Neural progenitor cell (in vitro differentiated cells): Measurements from ENCODE around the gene PLPP3. TPM values are rescaled to one million over a fixed set of nuclear protein-coding genes. Genes with fewer than 3 reads are reported as not detected.
A peak's percentile ranks its signal among the peaks of the same experiment; 100 is the strongest.

Source experiments
- DNase-seq: peaks from one replicate; pipeline ENCODE4 v3.0.0-alpha.2; 2016; ENCODE audit warnings: low spot score
- H2AFZ ChIP-seq: fragments of 200-600 bp; sonication (generic); replicated peaks from 2 replicates; pipeline ENCODE4 v1.6.1; 2016; ENCODE audit warnings: antibody characterized with exemption
- H3F3A ChIP-seq: fragments of 200-600 bp; sonication (generic); 2 replicates; pipeline ENCODE4 v1.6.1; 2016; ENCODE audit warnings: antibody characterized with exemption, low read depth
- H3K27ac ChIP-seq: fragments of 200-600 bp; sonication (generic); 2 replicates; pipeline ENCODE4 v1.5.1; 2016; ENCODE audit warnings: mild to moderate bottlenecking
- H3K27me3 ChIP-seq: fragments of 200-600 bp; sonication (generic); 2 replicates; pipeline ENCODE4 v1.6.1; 2016; ENCODE audit warnings: mild to moderate bottlenecking, moderate library complexity
- H3K36me3 ChIP-seq: fragments of 200-600 bp; sonication (generic); 2 replicates; pipeline ENCODE4 v1.5.1; 2016
- H3K4me1 ChIP-seq: fragments of 200-600 bp; sonication (generic); 2 replicates; pipeline ENCODE4 v1.6.1; 2016; ENCODE audit warnings: mixed run types
- H3K4me2 ChIP-seq: fragments of 200-600 bp; sonication (generic); 2 replicates; pipeline ENCODE4 v1.6.1; 2016
- H3K4me3 ChIP-seq: fragments of 200-600 bp; sonication (generic); 2 replicates; pipeline ENCODE4 v1.5.1; 2016
- H3K79me2 ChIP-seq: fragments of 200-600 bp; sonication (generic); 2 replicates; pipeline ENCODE4 v1.6.1; 2016; ENCODE audit warnings: low read depth
- H3K9ac ChIP-seq: fragments of 200-600 bp; sonication (generic); 2 replicates; pipeline ENCODE4 v1.6.1; 2016
- H3K9me3 ChIP-seq: fragments of 200-600 bp; sonication (generic); 2 replicates; pipeline ENCODE4 v1.5.1; 2016; ENCODE audit warnings: low read depth
- H4K20me1 ChIP-seq: fragments of 200-600 bp; sonication (generic); 2 replicates; pipeline ENCODE4 v1.6.1; 2016; ENCODE audit warnings: low read depth
- H3K27ac Mint-ChIP-seq: 3 replicates; pipeline ENCODE4 v1.8.0; 2021; ENCODE audit warnings: mixed read lengths
- H3K27me3 Mint-ChIP-seq: 2 replicates; pipeline ENCODE4 v1.8.0; 2022; ENCODE audit warnings: low read depth, mild to moderate bottlenecking, inconsistent platforms, moderate library complexity, mixed read lengths; ENCODE audit not compliant: insufficient read depth
- H3K36me3 Mint-ChIP-seq: 3 replicates; pipeline ENCODE4 v1.8.0; 2021; ENCODE audit warnings: mixed read lengths
- H3K4me1 Mint-ChIP-seq: 3 replicates; pipeline ENCODE4 v1.8.0; 2021; ENCODE audit warnings: mixed read lengths
- H3K4me3 Mint-ChIP-seq: 3 replicates; pipeline ENCODE4 v1.8.0; 2021; ENCODE audit warnings: mild to moderate bottlenecking, moderate library complexity, mixed read lengths
- H3K9me3 Mint-ChIP-seq: 3 replicates; pipeline ENCODE4 v1.8.0; 2020; ENCODE audit warnings: mixed read lengths
- CTCF ChIP-seq: fragments of 200-600 bp; sonication (generic); IDR thresholded peaks from 2 replicates; pipeline ENCODE4 v1.5.1; 2017; ENCODE audit warnings: antibody characterized with exemption, mild to moderate bottlenecking
- EZH2 ChIP-seq: fragments of 200-600 bp; sonication (generic); IDR thresholded peaks from 2 replicates; pipeline ENCODE4 v1.6.1; 2017; ENCODE audit warnings: antibody characterized with exemption, mild to moderate bottlenecking, moderate library complexity
- EZH2phosphoT487 ChIP-seq: fragments of 200-600 bp; sonication (generic); IDR thresholded peaks from 2 replicates; pipeline ENCODE4 v1.6.1; 2017; ENCODE audit warnings: antibody characterized with exemption
- total RNA-seq: library from RNA; depleted of rRNA; stranded (reverse); fragments of >200 nt; gene quantifications from 2 replicates; pipeline ENCODE4 v1.2.3, GENCODE V29; 2015; ENCODE audit warnings: low replicate concordance

Gene PLPP3
- total RNA-seq, 1 donor from 2014 or later, result 28.5 TPM

- Histone ChIP-seq H4K20me1 (peaks cover 7% of the 10 kb centered on the region), H3K27ac (no peak overlapping the region), H3K9ac (no peak overlapping the region), H3K4me1 (peaks cover 8% of the 10 kb centered on the region), H3K4me3 (no peak overlapping the region), H3K9me3 (no peaks in the 10 kb centered on the region), H3K79me2 (peaks cover 36% of the 10 kb centered on the region), H2AFZ (no peak overlapping the region), H3K27me3 (no peaks in the 10 kb centered on the region), H3K4me2 (no peak overlapping the region), H3F3A (no peaks in the 10 kb centered on the region), H3K36me3 (peaks cover 8% of the 10 kb centered on the region)
- Mint-ChIP-seq H3K9me3 (no peaks in the 10 kb centered on the region), H3K4me3 (no peak overlapping the region), H3K4me1 (peaks cover 28% of the 10 kb centered on the region), H3K36me3 (peaks cover 71% of the 10 kb centered on the region), H3K27ac (no peak overlapping the region), H3K27me3 (no peaks in the 10 kb centered on the region)
- no peak for DNase-seq
- TF ChIP-seq CTCF, result no peak
- no peak for TF ChIP-seq EZH2phosphoT487
- TF ChIP-seq EZH2, result no peak
Measured at GRCh38 chr1:56501888-56502287, 77.5 kb downstream of the PLPP3 start.

DNA sequence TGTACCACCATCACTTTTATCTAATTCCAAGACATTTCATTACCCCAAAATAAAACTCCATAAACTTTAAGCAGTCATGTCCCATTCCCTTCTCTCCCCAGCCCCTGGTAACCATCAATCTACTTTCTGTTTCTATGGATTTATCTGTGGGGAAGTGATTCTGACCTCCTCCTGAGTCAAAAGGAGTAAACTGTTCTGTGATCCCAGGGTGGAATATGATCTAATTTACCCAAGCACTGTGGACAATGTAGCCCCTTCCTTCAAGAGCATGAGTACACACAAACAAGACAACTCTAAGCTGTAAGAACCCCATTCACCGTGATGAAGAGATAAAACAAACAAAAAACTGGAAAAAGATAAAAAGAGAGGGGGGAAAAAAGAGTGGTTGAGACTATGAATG is 77.9 kb downstream of the PLPP3 start:
- peaks cover 71% of the 10 kb centered on the region for H3K36me3 Mint-ChIP-seq
- no peak for DNase-seq
- peaks cover 36% of the 10 kb centered on the region for H3K79me2 ChIP-seq

DNA sequence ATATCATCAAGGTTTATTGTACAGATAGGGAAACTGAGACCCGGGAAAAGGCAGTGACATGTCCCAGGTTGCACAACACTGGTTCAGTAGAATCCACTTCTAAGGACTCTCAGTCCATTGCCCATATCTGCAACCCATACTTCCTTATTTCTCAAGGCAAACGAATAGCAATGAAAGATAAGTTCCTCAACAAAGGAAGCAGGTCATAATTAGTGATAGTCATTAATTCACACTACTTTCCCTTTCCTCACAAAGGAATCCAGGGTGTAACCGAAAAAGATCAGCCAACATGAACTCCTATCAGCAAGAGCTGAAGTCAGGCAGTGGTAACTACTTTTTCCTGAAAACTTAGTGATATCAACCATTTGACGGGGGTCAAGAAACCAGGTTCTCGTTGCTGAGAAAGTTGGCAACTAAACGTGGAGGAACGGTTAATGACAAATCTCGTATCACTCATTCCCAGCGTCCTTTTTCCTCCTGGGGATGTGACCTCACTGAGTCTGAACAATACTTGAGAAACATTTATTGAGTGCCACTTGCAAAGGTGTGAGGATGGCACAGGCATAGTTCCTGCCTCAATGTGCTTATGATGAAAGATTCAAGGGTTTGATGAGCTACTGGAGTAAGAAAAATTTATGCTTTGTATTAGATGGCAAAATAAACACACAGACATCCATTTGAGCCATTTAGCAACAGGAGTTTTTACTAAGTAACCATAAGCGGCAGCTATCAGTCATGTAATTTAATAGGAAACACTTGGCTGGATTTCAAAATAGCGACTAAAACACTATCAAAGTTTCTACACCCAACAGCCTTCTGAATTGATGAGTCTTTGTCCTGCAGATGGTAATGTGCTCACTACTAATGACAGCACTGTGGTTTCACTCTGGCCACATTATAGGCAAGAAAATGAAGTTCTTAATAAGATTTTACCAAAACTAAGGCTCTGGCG is 82.3 kb downstream of the PLPP3 start:
- no peak overlapping the region for H3K4me2 ChIP-seq
- no peak overlapping the region for H3K27ac Mint-ChIP-seq
- H3K9me3 ChIP-seq, result no peaks in the 10 kb centered on the region
- peaks cover 32% of the 10 kb centered on the region for H3K4me1 ChIP-seq
- DNase-seq, result no peak
- H3K4me3 Mint-ChIP-seq, result no peak overlapping the region
- TF ChIP-seq CTCF (no peak), EZH2phosphoT487 (no peak), EZH2 (no peak)
- peaks cover 60% of the 10 kb centered on the region for H3K36me3 Mint-ChIP-seq
- peaks cover 23% of the 10 kb centered on the region for H3K79me2 ChIP-seq
- H3K9ac ChIP-seq, result no peak overlapping the region
- H2AFZ ChIP-seq, result no peak overlapping the region
- H3K27ac ChIP-seq, result no peak overlapping the region
- no peaks in the 10 kb centered on the region for H3K9me3 Mint-ChIP-seq
- no peak overlapping the region for H3K4me3 ChIP-seq
- H4K20me1 ChIP-seq, result peaks cover 38% of the 10 kb centered on the region
- H3F3A ChIP-seq, result peaks cover 24% of the 10 kb centered on the region
- peaks cover 3% of the 10 kb centered on the region for H3K36me3 ChIP-seq
- H3K27me3 ChIP-seq, result no peaks in the 10 kb centered on the region
- H3K4me1 Mint-ChIP-seq, result peaks cover 43% of the 10 kb centered on the region
- H3K27me3 Mint-ChIP-seq, result no peaks in the 10 kb centered on the region

More for the DNA sequence above, 77.9 kb downstream of the PLPP3 start:
- H3K4me3 ChIP-seq, result no peak overlapping the region
- peaks cover 8% of the 10 kb centered on the region for H3K4me1 ChIP-seq
- H2AFZ ChIP-seq, result no peak overlapping the region
- Mint-ChIP-seq H3K4me3 (no peak overlapping the region), H3K27ac (peak overlapping the region; percentile 23), H3K27me3 (no peaks in the 10 kb centered on the region), H3K4me1 (peaks cover 23% of the 10 kb centered on the region), H3K9me3 (no peaks in the 10 kb centered on the region)
- no peaks in the 10 kb centered on the region for H3K9me3 ChIP-seq
- no peaks in the 10 kb centered on the region for H3F3A ChIP-seq
- H3K36me3 ChIP-seq, result peaks cover 8% of the 10 kb centered on the region
- no peak overlapping the region for H3K4me2 ChIP-seq
- no peak overlapping the region for H3K9ac ChIP-seq
- TF ChIP-seq EZH2phosphoT487 (no peak), EZH2 (no peak), CTCF (no peak)
- H3K27ac ChIP-seq, result no peak overlapping the region
- H4K20me1 ChIP-seq, result peaks cover 12% of the 10 kb centered on the region
- H3K27me3 ChIP-seq, result no peaks in the 10 kb centered on the region
